HEK293 (cell line): ENCODE data around the gene CMTM1.

Experiments used
- HOXD13 ChIP-seq: sonication (generic); formaldehyde crosslinking; IDR thresholded peaks from 2 replicates; pipeline ENCODE4 v1.8.0; 2022; ENCODE audit warnings: missing genetic modification reagents, borderline replicate concordance
- MEIS1 ChIP-seq: sonication (generic); formaldehyde crosslinking; IDR thresholded peaks from 2 replicates; pipeline ENCODE4 v1.8.1; 2022; ENCODE audit warnings: missing genetic modification reagents, mild to moderate bottlenecking, borderline replicate concordance
- PBX3 ChIP-seq: sonication (generic); formaldehyde crosslinking; IDR thresholded peaks from 2 replicates; pipeline ENCODE4 v1.8.1; 2022; ENCODE audit warnings: mild to moderate bottlenecking, moderate library complexity, missing genetic modification reagents
- WT1 ChIP-seq: fragments of 450-650 bp; formaldehyde crosslinking; IDR thresholded peaks from 2 replicates; pipeline ENCODE4 v1.5.1; 2016; ENCODE audit warnings: missing biosample characterization, missing genetic modification characterization
- YY1 ChIP-seq: fragments of 450-650 bp; formaldehyde crosslinking; IDR thresholded peaks from 2 replicates; pipeline ENCODE4 v1.5.1; 2018; ENCODE audit warnings: missing biosample characterization, missing genetic modification characterization
- YY2 ChIP-seq: fragments of 450-650 bp; formaldehyde crosslinking; IDR thresholded peaks from 2 replicates; pipeline ENCODE4 v1.5.1; 2016; ENCODE audit warnings: missing biosample characterization, missing genetic modification characterization
- ZBTB11 ChIP-seq: fragments of 450-650 bp; formaldehyde crosslinking; conservative IDR thresholded peaks from 2 replicates; pipeline ENCODE4 v1.5.1; 2016; ENCODE audit warnings: low read depth, missing biosample characterization, missing genetic modification characterization
- ZBTB17 ChIP-seq: fragments of 450-650 bp; formaldehyde crosslinking; IDR thresholded peaks from 2 replicates; pipeline ENCODE4 v1.5.1; 2016; ENCODE audit warnings: missing biosample characterization, missing genetic modification characterization
- ZEB2 ChIP-seq: fragments of 450-650 bp; formaldehyde crosslinking; IDR thresholded peaks from 2 replicates; pipeline ENCODE4 v1.5.1; 2016; ENCODE audit warnings: missing biosample characterization, missing genetic modification characterization
- ZFP3 ChIP-seq: fragments of 450-650 bp; formaldehyde crosslinking; IDR thresholded peaks from 2 replicates; pipeline ENCODE4 v1.5.1; 2016; ENCODE audit warnings: low read depth, missing biosample characterization, missing genetic modification characterization
- ZNF18 ChIP-seq: fragments of 450-650 bp; formaldehyde crosslinking; IDR thresholded peaks from 2 replicates; pipeline ENCODE4 v1.5.1; 2016; ENCODE audit warnings: missing biosample characterization, missing genetic modification characterization
- ZNF2 ChIP-seq: fragments of 450-650 bp; formaldehyde crosslinking; IDR thresholded peaks from 2 replicates; pipeline ENCODE4 v1.5.1; 2016; ENCODE audit warnings: missing biosample characterization, missing genetic modification characterization
- ZNF23 ChIP-seq: fragments of 450-650 bp; formaldehyde crosslinking; IDR thresholded peaks from 2 replicates; pipeline ENCODE4 v1.5.1; 2016; ENCODE audit warnings: missing biosample characterization, missing genetic modification characterization, borderline replicate concordance
- ZNF292 ChIP-seq: fragments of 450-650 bp; formaldehyde crosslinking; IDR thresholded peaks from 2 replicates; pipeline ENCODE4 v1.5.1; 2016; ENCODE audit warnings: low read depth, missing biosample characterization, missing genetic modification characterization, borderline replicate concordance
- ZNF335 ChIP-seq: fragments of 450-650 bp; formaldehyde crosslinking; conservative IDR thresholded peaks from 2 replicates; pipeline ENCODE4 v1.5.1; 2016; ENCODE audit warnings: missing biosample characterization, missing genetic modification characterization
- ZNF354C ChIP-seq: fragments of 450-650 bp; formaldehyde crosslinking; IDR thresholded peaks from 2 replicates; pipeline ENCODE4 v1.5.1; 2016; ENCODE audit warnings: missing biosample characterization, missing genetic modification characterization, low read depth, borderline replicate concordance
- ZNF362 ChIP-seq: fragments of 450-650 bp; formaldehyde crosslinking; IDR thresholded peaks from 2 replicates; pipeline ENCODE4 v1.5.1; 2016; ENCODE audit warnings: missing biosample characterization, missing genetic modification characterization
- ZNF449 ChIP-seq: fragments of 450-650 bp; formaldehyde crosslinking; IDR thresholded peaks from 2 replicates; pipeline ENCODE4 v1.5.1; 2017; ENCODE audit warnings: missing biosample characterization, mild to moderate bottlenecking, missing genetic modification characterization, moderate library complexity
- ZNF514 ChIP-seq: fragments of 450-650 bp; formaldehyde crosslinking; IDR thresholded peaks from 2 replicates; pipeline ENCODE4 v1.5.1; 2016; ENCODE audit warnings: missing biosample characterization, missing genetic modification characterization
- ZNF521 ChIP-seq: fragments of 450-650 bp; formaldehyde crosslinking; IDR thresholded peaks from 2 replicates; pipeline ENCODE4 v1.5.1; 2017; ENCODE audit warnings: missing biosample characterization, mild to moderate bottlenecking, missing genetic modification characterization
- ZNF555 ChIP-seq: fragments of 450-650 bp; formaldehyde crosslinking; conservative IDR thresholded peaks from 2 replicates; pipeline ENCODE4 v1.5.1; 2017; ENCODE audit warnings: missing biosample characterization, mild to moderate bottlenecking, missing genetic modification characterization, inconsistent platforms
- ZNF571 ChIP-seq: fragments of 450-650 bp; formaldehyde crosslinking; IDR thresholded peaks from 2 replicates; pipeline ENCODE4 v1.5.0; 2017; ENCODE audit warnings: missing biosample characterization, missing genetic modification characterization
- ZNF596 ChIP-seq: fragments of 450-650 bp; IDR thresholded peaks from 2 replicates; pipeline ENCODE4 v1.5.0; 2018; ENCODE audit warnings: missing biosample characterization, mild to moderate bottlenecking, missing genetic modification characterization, moderate library complexity
- ZNF785 ChIP-seq: fragments of 450-650 bp; formaldehyde crosslinking; IDR thresholded peaks from 2 replicates; pipeline ENCODE4 v1.5.1; 2016; ENCODE audit warnings: missing biosample characterization, missing genetic modification characterization
- ZNF830 ChIP-seq: fragments of 450-650 bp; IDR thresholded peaks from 2 replicates; pipeline ENCODE4 v1.5.0; 2018; ENCODE audit warnings: missing biosample characterization, missing genetic modification characterization, low read depth, mild to moderate bottlenecking, moderate library complexity
- ZNF843 ChIP-seq: fragments of 450-650 bp; formaldehyde crosslinking; IDR thresholded peaks from 2 replicates; pipeline ENCODE4 v1.5.1; 2016; ENCODE audit warnings: missing biosample characterization, missing genetic modification characterization
- ZSCAN5A ChIP-seq: fragments of 450-650 bp; formaldehyde crosslinking; IDR thresholded peaks from 2 replicates; pipeline ENCODE4 v1.5.1; 2016; ENCODE audit warnings: missing biosample characterization, missing genetic modification characterization

CMTM1 gene

GRCh38 chr16:66552286-66553177, 13.7 kb upstream of the CMTM1 start, which contains the start of gene CKLF (continued):
- TF ChIP-seq PBX3 (no peak; the same call in 1 of the 2 replicates), ZNF830 (no peak), ZNF2 (peak; percentile 73), ZNF292 (tag by site-specific recombination) (no peak), YY1 (tag by site-specific recombination) (no peak), YY2 (tag by site-specific recombination) (no peak), ZNF335 (tag by site-specific recombination) (peak; percentile 80), ZEB2 (tag by site-specific recombination) (peak; percentile 62; the same call in 1 of the 2 replicates), ZNF785 (no peak), ZFP3 (tag by site-specific recombination) (no peak), ZNF354C (no peak), ZNF362 (tag by site-specific recombination) (no peak), ZNF18 (peak; percentile 74; the same call in 1 of the 2 replicates), ZNF843 (tag by site-specific recombination) (0 out of 2 replicates have a peak, but pooled peaks have one; percentile 20), HOXD13 (CRISPR knock-in tag) (no peak), ZBTB11 (tag by site-specific recombination) (peak; percentile 16; the same call in 1 of the 2 replicates), ZNF555 (tag by site-specific recombination) (no peak), ZBTB17 (tag by site-specific recombination) (peak; percentile 51; the same call in 1 of the 2 replicates), ZSCAN5A (peak; percentile 68; the same call in 1 of the 2 replicates), WT1 (tag by site-specific recombination) (no peak), ZNF596 (tag by site-specific recombination) (no peak), ZNF23 (tag by site-specific recombination) (no peak), ZNF514 (tag by site-specific recombination) (no peak), ZNF449 (tag by site-specific recombination) (no peak), ZNF571 (tag by site-specific recombination) (no peak), MEIS1 (CRISPR knock-in tag) (no peak), ZNF521 (tag by site-specific recombination) (no peak)
